HG02642 (cell line): ENCODE data around the gene CLEC4G.
"Not testable (repeated sequence)": the region's sequence is repeated elsewhere in the genome, so short reads cannot be mapped to it uniquely, and the experiment has no call there.

Experiments
- ATAC-seq: cut with Tn5 transposase; IDR thresholded peaks from one replicate; pipeline ENCODE4 v1.9.1; 2021; ENCODE audit warnings: mild to moderate bottlenecking; ENCODE audit not compliant: unreplicated experiment, poor library complexity

The CLEC4G gene

DNA sequence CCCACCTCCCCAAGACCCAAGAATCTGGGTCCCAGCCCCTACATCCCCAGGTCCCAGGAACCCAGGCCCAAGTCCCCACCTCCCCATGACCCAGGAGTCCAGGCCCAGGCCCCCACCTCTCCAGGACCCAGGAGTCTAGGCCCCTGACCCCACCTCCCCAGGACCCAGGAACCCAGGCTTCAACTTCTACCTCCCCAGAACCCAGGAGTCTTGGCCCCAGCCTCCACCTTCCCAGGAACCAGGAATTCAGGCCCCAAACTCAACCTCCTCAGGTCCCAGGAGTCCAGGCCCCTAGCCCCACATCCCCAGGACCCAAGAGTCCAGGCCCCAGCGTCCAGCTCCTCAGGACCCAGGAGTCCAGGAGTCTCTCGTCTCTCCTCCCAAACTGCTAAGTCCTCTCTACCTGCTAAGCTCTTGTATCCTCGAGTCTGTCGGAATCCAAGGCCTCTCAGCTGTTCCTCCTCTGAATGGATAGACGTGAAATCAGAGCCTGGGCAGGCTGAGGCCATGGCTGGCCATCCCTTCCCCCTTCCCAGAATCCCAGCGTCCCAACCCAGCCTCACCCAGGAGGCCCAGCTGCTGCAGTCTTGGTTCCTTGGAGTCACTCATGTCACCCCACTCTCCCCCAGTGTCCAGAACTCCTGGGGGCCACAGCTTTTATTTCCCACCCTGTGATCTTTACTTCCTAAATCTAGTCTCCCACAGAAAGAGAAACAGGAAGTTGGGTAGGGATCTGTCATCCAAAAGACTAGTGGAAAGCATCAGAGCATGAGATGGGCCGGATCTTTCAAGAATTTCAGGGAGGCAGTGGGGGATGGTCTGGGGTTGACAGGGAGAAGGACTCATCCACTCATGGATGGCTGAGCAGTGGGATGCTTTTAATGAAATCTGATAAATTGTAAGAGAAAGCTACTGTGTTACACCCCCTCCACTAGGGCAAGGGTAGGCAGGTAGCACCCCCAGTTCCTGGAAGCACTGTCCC, 15.3 kb upstream of the CLEC4G start, which contains the start of gene CD209:
Gene CD209 (minus strand): TSS at position 632 of the 982 bp plus-strand sequence. CDS start 23 bp downstream, at position 609.
- ATAC-seq = no peak

DNA sequence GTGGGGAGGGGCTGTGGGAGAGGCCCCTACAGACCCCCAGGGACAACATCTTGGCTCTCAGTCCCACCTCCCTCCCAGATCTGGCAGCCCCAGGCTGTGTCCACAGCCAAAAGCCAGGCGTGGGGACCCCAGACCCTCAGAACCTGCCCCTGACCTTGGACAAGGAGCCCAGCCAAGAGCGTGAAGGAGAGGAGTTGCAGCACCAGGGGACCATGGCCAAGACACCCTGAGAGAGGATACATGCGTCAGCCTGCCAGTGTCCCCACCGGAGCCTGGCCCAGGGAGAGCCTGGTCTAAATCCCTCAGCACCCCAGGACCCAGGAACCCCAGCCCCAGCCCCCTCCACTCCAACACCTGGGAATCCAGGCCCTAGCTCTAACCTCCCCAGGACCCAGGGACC, 14.4 kb upstream of the CLEC4G start:
- not testable (repeated sequence) for ATAC-seq

DNA sequence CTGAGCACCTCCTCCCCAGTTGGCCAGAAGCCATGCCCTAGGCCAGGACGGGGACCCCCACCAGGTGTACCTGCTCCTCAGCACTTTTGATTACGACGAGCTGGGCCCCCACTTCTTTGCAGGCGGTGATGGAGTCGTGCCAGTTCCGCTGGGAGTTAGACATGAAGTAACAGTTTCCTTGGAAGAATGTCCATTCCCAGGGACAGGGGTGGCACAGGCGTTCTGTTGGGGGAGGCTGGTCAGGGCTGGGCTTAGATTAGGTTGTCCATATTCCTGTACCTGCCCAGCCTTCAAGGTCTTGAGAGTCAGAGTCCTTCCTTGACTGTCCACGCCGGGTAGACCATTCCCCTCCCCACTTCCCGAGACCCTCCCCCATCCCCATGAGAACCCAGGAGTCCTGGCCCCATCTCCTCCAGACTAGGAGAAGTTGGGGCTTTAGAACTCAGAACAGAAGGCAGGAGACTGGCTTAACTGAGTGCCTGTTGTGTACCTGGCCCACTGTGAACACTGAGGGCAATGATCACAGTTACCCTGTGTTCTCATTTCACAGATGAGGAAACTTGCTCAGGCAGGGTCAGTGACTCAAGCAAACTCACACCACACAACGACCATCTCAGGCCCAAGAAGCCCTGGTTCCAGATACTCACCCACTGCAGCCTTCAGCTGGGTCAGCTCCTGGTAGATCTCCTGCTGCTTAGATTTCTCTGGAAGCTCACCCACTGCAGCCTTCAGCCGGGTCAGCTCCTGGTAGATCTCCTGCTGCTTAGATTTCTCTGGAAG, 13.2 kb upstream of the CLEC4G start:
- no peak for ATAC-seq

DNA sequence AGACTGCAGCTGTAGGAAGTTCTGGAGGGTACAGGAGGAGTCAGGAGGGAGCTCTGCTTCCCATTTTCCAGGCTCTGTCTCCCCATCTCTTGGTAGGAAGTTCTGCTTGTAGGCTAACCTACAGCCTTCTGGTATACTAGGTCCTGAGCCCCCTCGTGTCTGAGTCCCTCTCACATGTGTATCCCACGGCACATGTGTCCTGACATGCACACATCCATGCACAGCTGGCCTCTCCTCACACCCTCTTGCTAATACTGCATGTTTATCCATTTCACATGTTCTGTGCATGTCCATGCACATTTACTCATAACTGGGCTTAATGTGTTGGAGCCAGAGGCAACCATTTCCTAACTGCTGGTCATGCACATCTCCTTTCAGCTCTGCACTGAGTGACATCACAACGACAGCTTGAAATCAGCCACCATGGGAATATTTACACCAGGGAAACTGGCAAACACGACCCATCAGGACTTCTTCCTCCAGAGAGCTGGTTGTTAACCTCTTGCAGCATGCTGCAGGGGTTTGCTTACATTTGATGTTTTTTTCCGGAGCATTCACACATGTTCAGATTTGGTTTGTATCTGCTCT, 12.4 kb upstream of the CLEC4G start:
- no peak for ATAC-seq

DNA sequence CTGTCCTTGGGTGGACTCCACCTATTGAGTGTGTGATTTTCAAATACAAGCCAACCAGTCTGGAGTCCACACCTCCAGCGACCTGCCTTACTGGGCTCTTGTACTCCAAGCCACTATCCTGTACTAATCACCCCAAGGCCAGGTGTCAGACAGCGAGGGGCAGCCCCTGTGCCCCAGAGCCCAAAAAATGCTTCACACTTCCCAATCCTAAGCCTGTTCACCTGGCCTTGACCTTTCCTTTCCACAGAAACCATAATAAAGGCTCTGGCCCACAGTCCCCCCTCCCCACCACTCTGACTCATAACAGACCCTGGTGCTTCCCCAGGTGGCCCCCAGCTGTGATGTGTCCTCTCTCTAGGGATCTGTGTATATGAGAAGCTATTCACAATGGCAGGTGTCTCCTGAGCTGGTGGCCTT, 11.5 kb upstream of the CLEC4G start:
- ATAC-seq = peak; percentile 72

DNA sequence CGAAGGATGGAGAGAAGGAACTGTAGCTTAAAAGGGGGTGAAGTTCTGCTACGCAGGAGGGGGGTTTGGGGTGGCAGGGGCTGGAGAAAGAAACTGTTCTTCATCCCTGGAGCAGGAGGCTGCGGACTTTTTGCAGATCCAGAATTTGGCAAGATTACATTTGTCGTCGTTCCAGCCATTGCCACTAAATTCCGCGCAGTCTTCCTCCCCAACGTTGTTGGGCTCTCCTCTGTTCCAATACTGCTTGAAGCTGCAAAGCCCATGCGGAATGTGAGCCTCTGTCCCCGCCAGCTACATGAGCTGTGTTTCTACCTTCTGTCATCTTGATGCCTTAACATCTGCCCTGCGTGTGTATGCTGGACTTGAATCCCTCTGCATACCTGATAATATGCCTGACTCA, 11.1 kb upstream of the CLEC4G start:
- ATAC-seq = no peak

DNA sequence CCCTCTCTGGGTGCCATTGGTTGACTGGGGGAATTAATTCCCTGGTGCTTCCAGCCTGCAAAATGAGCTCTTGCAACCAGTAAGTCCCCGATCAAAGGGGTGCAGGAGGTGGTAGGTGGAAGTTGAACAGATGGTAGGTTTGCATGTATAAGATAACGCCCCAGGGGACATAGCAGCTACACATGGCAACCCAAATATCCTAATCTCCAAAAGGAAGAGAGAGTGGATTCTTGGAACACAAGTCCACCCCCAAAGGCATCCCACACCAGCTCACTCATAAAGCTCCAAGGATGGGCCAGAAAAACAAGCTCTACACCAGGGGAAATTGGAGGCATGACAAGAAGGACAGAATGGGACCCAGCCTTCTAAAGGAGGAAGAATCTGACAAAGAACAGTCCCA, 10.7 kb upstream of the CLEC4G start:
- no peak for ATAC-seq

DNA sequence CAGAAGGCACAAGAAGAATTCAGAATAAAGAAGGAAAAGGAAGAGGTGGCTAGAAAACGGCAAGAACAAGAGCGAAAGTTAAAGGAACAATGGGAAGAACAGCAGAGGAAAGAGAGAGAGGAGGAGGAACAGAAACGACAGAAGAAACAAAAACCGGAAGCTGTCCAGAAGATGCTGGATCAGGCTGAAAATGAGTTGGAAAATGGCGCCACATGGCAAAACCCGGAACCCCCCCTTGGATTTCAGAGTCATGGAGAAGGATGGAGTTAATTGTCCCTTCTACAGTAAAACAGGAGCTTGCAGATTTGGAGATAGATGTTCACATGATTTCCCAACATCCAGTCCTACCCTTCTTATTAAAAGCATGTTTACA, 8.8 kb upstream of the CLEC4G start:
- no peak for ATAC-seq

DNA sequence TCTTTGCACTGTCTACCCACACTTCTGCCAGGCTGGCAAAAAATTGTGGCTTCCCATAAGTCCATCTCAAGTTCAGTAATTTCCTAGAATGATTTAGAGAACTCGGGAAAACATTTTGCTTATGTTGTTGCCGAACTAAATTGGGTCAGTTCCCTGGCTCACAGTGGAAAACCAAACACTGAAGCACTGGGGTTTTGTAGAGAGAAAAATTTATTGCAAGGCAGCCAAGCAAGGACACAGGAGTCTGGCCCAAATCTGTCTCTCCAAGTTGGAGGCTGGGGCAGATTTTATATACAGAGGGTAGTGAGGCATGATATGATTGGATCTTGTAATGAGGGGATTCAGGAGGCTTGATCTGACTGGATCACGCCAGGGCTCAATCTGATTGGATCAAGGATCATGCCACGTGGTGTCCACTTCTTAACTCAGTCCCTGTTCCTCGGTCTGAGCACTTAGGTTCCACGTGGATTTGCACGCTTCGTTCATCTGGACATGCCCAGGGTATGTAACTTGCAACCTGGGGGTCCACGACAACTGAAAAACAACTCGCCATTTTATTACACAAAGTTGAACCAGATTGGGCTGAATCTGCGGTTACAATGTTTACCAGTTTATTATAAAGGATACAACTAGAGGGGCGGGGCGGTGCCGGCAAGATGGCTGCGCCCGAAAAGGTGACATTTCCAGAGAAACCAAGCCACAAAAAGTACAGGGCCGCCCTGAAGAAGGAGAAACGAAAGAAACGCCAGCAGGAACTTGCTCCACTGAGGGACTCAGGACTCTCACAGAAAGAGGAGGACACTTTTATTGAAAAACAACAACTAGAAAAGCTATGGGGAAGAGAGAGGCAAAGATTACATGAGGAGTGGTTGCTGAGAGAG, 8.1 kb upstream of the CLEC4G start:
- no peak for ATAC-seq

DNA sequence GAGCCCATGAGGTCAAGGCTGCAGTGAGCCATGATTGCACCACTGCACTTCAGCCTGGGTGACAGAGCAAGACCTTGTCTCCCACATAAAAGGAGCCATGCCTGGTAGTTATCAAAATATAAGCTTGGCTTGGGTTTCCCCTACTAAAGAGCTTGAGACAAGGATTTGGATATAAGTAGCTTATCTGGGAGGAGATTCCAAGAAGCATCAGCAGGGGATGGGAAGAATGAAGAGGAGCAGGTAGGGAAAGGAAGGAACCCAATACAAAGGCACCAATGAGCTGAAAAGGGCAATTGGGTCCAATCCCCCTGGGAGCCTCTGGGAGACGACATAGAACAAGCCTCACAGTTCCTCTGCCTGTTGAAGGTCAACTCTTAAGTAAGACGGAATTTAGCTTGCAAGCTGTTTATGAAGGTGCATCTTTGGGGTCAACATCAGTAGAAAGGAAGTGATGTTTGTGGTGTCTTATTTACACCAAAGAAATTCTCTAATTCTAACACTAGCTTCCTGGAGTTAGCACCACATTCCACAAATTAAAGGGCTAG, 7.4 kb upstream of the CLEC4G start:
- no peak for ATAC-seq

DNA sequence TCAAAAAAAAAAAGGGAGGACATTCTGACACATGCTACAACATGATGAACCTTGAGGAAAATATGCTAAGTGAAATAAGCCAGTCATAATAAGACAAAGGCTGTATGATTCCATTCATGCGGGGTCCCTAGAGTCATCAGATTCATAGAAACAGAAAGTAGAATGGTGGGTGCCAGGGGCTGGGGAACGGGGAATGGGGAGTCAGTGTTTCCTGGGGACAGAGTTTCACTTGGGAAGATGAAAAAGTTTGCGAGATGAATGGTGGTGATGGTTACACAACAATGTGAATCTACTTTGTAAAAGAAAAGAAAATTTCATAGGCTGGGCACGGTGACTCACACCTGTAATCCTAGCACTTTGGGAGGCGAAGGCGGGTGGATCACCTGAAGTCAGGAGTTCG, 6.1 kb upstream of the CLEC4G start:
- ATAC-seq = no peak

DNA sequence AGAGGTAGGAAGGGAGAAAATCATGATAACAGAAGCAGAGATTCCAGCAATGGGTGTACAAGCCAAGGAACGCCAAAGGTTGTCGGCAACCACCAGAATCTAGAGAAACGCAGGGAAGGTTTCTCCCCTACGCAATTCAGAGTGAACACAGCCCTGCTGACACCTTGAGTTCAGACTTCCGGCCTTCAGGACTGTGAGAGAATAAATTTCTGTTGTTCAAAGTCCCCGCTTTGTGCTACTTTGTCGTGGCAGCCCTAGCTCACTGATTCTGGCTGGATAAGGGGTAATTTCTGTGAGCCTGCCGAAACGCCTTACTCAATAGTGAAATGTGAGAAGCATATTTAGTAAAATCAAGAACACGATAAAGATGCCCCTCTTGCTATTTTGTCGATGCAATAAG, 5.3 kb upstream of the CLEC4G start:
- no peak for ATAC-seq

DNA sequence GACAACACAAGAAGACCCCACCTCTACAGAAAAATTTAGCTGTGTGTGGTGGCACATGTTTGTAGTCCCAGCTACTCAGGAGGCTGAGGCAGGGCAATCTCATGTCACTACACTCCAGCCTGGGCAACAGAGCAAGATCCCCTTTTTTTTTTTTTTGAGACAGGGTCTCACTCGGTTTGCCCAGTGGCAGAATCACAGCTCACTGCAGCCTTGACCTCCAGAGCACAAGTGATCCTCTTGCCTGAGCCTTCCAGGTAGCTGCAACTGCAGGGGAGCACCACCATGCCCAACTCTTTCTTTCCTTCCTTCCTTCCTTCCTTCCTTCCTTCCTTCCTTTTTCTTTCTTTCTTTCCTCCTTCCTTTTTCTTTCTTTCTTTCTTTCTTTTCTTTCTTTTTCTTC, 4.2 kb upstream of the CLEC4G start:
- no peak for ATAC-seq

DNA sequence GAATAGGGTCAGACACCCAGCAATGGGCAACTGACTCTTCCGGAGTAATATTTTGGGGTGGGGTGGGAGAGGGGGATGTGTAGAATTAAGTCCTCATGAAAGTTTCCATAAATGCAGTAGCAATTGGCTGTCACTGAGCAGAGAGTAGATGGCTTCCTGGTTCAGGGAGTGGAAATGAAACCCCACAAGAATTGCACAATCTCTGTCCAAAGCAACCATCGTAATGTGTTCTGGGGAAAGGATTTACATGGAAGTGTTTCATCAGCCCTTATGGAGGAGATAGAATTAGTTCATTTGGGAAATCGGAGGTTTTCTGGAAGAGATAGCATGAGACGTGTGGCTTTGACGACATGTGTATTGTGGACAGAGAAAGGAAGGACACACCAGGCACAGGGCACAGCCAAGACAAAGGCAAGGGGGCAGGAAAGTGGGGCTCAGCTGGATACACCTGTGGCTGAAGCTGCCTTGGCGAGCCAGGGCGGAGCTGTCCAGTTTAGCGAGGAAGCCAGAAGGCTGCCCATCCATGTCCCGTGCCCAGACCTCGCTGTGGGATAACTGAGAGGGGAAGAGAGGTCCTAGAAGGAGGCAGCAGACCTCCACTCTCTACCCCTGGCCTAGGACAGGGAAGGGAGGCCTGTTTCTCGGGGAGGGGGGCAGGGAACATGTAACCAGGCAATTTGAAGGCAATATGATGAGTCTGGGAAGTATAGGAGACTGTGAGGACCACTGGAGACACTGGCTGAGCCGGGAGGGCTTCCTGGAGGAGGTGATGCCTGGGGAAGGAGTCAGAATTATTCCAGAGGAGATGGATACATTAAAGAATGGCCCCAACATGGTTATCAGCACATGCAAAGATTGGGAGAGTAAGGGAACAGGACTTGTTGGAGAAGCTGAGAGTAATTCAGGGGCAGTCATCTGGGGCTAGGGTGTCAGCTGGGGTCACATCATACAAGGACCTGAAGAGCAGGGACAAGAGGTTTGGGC, 2.6 kb upstream of the CLEC4G start:
- ATAC-seq = no peak

DNA sequence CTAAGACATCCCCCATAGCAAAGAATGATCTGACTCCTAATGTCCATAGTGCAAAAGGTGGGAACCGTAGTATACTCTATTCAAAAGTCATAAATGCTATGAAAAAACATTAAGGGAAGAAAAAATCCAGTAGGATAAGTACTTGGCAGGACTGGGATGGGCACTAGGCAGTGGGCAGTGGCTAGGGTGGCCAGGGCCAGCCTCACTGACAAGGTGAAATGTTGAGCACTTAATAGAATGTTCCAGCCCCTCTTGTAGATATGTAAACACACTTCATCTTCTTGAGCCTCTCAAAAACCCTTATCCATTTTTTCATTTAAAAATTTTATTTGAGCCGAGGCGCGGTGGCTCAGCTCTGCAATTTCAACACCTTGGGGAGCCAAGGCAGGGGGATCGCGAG, 1.5 kb upstream of the CLEC4G start:
- ATAC-seq = no peak

DNA sequence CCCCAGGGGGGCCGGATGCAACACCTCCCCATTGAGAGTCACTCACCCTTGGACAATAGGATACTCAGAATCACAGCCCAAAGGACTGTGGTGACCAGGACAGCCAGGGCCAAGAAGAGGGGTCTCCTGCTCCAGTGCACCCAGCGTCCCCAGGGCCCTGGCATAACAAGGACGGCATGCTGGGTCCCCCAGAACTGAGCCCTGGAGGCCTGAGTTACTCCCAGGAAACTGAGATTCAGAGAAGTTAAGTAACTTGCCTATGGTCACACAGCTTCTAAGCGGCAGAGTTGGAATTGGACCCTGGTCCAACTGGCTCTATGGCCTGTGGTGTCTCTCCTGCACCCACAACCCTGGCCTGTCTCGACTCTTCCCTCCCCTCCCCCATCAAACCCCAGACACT, 295 bp downstream of the CLEC4G start:
- ATAC-seq = no peak

DNA sequence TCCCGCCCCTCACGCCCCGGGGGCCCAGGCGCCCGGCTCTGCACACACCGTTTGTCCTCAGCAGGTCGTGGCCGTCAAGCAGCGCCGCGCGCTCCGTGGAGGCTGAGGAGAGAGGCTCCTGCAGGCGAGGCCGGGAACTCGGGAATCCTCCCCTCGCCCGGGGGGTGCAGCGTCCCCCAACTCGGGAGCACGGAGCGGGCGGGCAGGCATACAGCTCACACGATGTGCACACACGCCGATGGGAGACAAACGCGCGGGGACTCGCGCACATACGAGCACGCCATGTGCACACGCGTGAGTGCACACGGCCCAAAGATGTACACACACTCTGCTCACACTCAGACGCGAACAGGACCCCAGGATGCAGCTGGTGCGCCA, 703 bp downstream of the CLEC4G start:
- no peak for ATAC-seq

DNA sequence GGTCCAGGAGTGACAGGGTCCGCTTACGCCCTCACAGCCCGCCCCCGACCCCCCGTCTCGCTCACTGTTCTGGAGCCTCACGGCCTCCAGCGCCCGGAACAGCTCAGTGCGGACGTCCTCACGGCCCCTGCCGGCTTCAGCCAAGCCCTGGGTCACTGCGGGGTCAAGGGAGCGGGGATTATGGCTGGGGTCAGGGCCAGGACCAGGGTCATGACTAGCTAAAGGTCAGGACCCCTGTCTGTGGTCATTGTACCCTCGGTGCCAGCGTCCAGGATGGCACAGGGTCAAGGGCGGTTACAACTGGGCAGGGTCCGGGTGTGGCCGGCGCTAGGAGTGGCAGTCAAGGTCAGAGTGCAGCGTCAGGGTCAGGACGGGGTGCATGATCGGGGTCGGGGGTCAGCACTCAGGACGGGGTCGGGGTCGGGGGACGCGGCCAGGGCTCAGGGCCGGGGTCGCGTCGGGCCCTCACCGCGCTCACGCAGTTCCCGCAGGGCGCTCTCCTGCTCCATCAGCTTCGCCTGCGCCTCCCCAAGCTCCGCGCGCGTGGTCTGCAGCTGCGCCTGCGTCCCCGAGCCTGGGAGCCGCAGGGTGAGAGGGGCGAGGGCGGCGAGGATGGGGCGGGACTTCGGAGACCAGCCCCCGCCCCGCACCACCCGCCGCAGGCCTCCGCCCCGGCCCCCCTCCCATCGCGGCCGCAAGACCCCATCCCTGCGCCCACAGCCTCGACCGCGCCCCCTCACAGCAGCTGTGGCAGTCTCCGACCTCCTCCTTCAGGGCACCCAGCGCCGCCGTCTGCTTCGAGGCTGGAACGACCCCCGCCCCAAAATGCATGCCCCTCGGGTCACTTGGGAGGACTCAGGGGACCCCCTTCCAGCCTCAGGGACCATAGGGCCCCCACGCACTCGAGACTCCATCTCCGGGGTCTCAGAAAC, 1.4 kb downstream of the CLEC4G start:
- no peak for ATAC-seq
